Thyroid gland (tissue), 4 donors: ENCODE data around the gene ALOX5. TPM values are rescaled to one million over a fixed set of nuclear protein-coding genes. Genes with fewer than 3 reads are reported as not detected.

Experiments
- DNase-seq, 2 donors: peaks; one replicate each; pipeline ENCODE4 v3.0.0-alpha.2; 2019
- H3K27ac ChIP-seq, 3 donors: fragments of 200-600 bp; sonication (generic); 1 replicate in 2 of 3; 2 replicates in 1 of 3; pipeline ENCODE4 v1.5.1; 2016 to 2019; ENCODE audit warnings: mild to moderate bottlenecking in 1 of 3, moderate library complexity in 1 of 3
- H3K27me3 ChIP-seq: fragments of 200-600 bp; sonication (generic); one replicate; pipeline ENCODE4 v1.5.1; 2019
- H3K36me3 ChIP-seq, 2 donors: fragments of 200-600 bp; sonication (generic); one replicate each; pipeline ENCODE4 v1.5.1; 2016 to 2019
- H3K4me1 ChIP-seq, 2 donors: fragments of 200-600 bp; sonication (generic); one replicate each; pipeline ENCODE4 v1.5.1; 2017 to 2019
- H3K4me3 ChIP-seq, 3 donors: fragments of 200-600 bp; sonication (generic); replicated peaks in 1 of 3; 1 replicate in 2 of 3; 2 replicates in 1 of 3; pipeline ENCODE4 v1.5.1; 2016; ENCODE audit warnings: mild to moderate bottlenecking in 1 of 3
- H3K9me3 ChIP-seq: fragments of 200-600 bp; sonication (generic); one replicate; pipeline ENCODE4 v1.5.1; 2017
- POLR2A ChIP-seq, 2 donors: fragments of 450-650 bp; IDR thresholded peaks; one replicate each; pipeline ENCODE4 v1.6.1; 2017; ENCODE audit warnings: antibody characterized with exemption in 2 of 2, mild to moderate bottlenecking in 2 of 2, moderate library complexity in 1 of 2
- WGBS, 2 donors: methylation state at CpG; one replicate each; pipeline ENCODE4 v1.1.5; 2017; 5-methylcytosine and 5-hydroxymethylcytosine counted together
- intact Hi-C: fragments of 100-400 bp; cut with DNase I; formaldehyde crosslinking; loops from one replicate; pipeline ENCODE4 v1.15.1; 2023
- total RNA-seq, 4 donors: library from RNA; depleted of rRNA; stranded (reverse); fragments of >200 nt; gene quantifications; one replicate each; pipeline ENCODE4 v1.2.3, GENCODE V29; 2016
- TF ChIP-seq, protein P1 (sequence below), 6 experiments: fragments of 200-600 bp in 3 of 6; fragments of 450-650 bp in 3 of 6; sonication (generic) in 3 of 6; IDR thresholded peaks; one replicate each; pipeline ENCODE4 v1.5.1; 2016 to 2019; ENCODE audit warnings: antibody characterized with exemption in 6 of 6, mild to moderate bottlenecking in 2 of 6, inconsistent platforms in 1 of 6, moderate library complexity in 1 of 6

ALOX5 gene
- total RNA-seq, 4 donors from 2014 or later, result 4.1 to 28.2 (median 10.3) TPM

DNA sequence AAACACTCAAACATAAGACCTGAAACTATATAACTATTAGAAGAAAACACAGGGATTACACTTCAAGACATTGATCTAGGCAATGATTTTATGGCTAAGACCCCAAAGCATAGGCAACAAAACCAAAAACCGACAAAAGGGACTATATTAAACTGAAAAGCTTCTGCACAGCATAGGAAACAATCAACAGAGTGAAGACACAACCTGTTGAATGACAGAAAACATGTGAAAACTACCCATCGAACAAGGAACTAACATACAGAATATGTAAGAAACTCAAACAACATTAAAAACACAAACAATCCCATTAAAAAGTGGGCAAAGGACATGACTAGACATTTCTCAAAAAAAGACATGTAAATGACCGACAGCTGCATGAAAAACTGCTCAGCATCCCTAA lies 109.0 kb downstream of the ALOX5 start:
- TF ChIP-seq POLR2A (IDR thresholded peaks at IDR 0.05), result no peak
- TF ChIP-seq, protein P1, sequence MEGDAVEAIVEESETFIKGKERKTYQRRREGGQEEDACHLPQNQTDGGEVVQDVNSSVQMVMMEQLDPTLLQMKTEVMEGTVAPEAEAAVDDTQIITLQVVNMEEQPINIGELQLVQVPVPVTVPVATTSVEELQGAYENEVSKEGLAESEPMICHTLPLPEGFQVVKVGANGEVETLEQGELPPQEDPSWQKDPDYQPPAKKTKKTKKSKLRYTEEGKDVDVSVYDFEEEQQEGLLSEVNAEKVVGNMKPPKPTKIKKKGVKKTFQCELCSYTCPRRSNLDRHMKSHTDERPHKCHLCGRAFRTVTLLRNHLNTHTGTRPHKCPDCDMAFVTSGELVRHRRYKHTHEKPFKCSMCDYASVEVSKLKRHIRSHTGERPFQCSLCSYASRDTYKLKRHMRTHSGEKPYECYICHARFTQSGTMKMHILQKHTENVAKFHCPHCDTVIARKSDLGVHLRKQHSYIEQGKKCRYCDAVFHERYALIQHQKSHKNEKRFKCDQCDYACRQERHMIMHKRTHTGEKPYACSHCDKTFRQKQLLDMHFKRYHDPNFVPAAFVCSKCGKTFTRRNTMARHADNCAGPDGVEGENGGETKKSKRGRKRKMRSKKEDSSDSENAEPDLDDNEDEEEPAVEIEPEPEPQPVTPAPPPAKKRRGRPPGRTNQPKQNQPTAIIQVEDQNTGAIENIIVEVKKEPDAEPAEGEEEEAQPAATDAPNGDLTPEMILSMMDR (IDR thresholded peaks at IDR 0.05), result no peak
- no peak overlapping the region for H3K4me3 ChIP-seq
- WGBS, 2 donors, result 92 to 97% methylated on average over 3 of the region's 3 CpGs
- H3K27ac ChIP-seq, result no peak overlapping the region
- intact Hi-C loops, result no loop called here
- no peaks in the 10 kb centered on the region for H3K4me1 ChIP-seq
- H3K36me3 ChIP-seq, result no peaks in the 10 kb centered on the region
- H3K27me3 ChIP-seq, result no peaks in the 10 kb centered on the region
- no peaks in the 10 kb centered on the region for H3K9me3 ChIP-seq
- DNase-seq, result no peak

DNA sequence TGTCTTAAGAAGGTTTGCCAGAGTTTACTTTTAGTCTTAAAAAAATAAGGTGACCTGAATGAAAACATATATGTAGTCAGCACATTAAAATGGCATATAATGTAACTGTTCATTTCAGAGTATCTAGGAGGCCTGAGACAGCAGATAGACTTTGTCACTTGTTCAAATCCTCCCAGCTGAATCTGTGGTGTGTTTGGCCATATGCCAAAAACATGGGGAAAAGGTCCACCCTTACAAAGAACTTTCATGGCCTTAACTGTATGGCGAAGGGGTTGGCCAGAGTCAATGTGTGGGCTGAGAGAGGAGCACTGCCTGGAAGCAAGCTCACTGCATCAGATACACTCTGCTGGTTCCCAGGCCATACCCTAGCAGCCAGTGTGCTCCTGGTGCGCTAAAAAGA lies 113.7 kb downstream of the ALOX5 start:
- TF ChIP-seq, protein P1 (IDR thresholded peaks at IDR 0.05), result no peak
- no peak for TF ChIP-seq POLR2A (IDR thresholded peaks at IDR 0.05)
- Histone ChIP-seq H3K4me1 (no peaks in the 10 kb centered on the region), H3K36me3 (no peaks in the 10 kb centered on the region), H3K27me3 (no peaks in the 10 kb centered on the region), H3K4me3 (no peak overlapping the region), H3K9me3 (no peaks in the 10 kb centered on the region), H3K27ac (no peak overlapping the region)
- intact Hi-C loops, result no loop called here
- WGBS, 2 donors, result 95 to 96% methylated on average over 2 of the region's 2 CpGs
- no peak for DNase-seq

DNA sequence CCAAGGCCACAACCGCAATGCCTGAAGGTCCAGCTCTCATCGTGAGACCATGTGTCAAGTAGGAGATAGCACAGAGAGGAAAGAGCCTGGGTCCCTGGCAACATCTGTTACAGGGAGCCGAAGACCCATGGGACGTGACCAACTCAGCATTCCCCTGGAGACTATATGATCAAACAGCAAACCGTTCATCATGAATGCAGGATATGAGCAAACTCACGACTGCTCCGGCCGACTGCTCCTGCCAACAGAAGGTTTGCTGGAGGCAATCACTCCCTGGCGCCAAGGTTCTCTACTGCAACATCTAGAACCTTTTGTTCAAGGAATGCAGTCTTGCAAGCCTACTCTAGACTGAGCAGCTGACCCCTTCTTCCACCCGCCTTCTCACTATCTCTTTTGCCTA lies 114.3 kb downstream of the ALOX5 start:
- WGBS, 2 donors, result 95 to 96% methylated on average over 10 of the region's 10 CpGs
- TF ChIP-seq POLR2A (IDR thresholded peaks at IDR 0.05), result no peak
- TF ChIP-seq, protein P1 (IDR thresholded peaks at IDR 0.05), result no peak

DNA sequence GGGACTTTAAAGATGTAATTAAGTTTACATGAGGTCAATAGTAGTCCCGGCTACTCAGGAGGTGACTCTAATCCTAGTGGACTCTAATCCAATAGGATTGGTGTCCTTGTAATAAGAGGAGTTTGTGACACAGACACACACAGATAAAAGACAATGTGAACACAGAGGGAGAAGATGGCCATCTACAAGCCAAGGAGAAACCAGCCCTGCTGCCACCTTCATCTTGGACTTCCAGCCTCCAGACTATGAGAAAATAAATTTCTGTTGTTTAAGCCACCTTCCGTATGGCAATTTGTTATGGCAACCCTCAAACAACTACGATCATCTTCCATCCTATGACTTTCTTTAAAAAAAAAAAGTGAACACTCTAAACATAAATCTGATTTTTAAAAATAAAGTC lies 116.3 kb downstream of the ALOX5 start:
- intact Hi-C loops, result no loop called here
- TF ChIP-seq, protein P1 (IDR thresholded peaks at IDR 0.05), result no peak
- TF ChIP-seq POLR2A (IDR thresholded peaks at IDR 0.05), result no peak
- Histone ChIP-seq H3K27ac (no peak overlapping the region), H3K9me3 (no peaks in the 10 kb centered on the region), H3K36me3 (no peaks in the 10 kb centered on the region), H3K4me1 (no peaks in the 10 kb centered on the region), H3K4me3 (no peak overlapping the region), H3K27me3 (no peaks in the 10 kb centered on the region)
- no peak for DNase-seq
- WGBS, 2 donors, result 97 to 99% methylated on average over 3 of the region's 3 CpGs

More for the DNA sequence above, 114.3 kb downstream of the ALOX5 start:
- intact Hi-C loops, result no loop called here
- Histone ChIP-seq H3K36me3 (no peaks in the 10 kb centered on the region), H3K27me3 (no peaks in the 10 kb centered on the region), H3K4me1 (no peaks in the 10 kb centered on the region), H3K9me3 (no peaks in the 10 kb centered on the region), H3K4me3 (no peak overlapping the region), H3K27ac (no peak overlapping the region)
- DNase-seq, result no peak

DNA sequence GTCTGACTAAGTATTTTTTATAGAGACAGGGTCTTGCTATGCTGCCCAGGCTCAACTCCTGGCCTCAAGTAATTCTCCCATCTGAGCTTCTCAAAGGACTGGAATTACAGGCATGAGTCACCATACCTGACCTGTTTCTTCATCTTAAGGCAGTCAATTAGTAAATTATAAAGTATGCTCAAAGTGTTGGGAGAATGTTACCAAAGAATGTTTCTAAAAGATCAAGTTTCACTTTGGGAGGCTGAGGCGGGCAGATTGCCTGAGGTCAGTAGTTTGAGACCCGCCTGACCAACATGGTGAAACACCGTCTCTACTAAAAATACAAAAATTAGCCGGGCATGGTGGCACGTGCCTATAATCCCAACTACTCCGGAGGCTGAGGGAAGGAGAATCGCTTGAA lies 117.0 kb downstream of the ALOX5 start:
- H3K27me3 ChIP-seq, result no peaks in the 10 kb centered on the region
- WGBS, 2 donors, result 82 to 98% methylated on average over 7 of the region's 7 CpGs
- no peak overlapping the region for H3K4me3 ChIP-seq
- H3K4me1 ChIP-seq, result no peaks in the 10 kb centered on the region
- TF ChIP-seq, protein P1 (IDR thresholded peaks at IDR 0.05), result no peak
- TF ChIP-seq POLR2A (IDR thresholded peaks at IDR 0.05), result no peak
- no peaks in the 10 kb centered on the region for H3K9me3 ChIP-seq
- no peak overlapping the region for H3K27ac ChIP-seq
- no peaks in the 10 kb centered on the region for H3K36me3 ChIP-seq
- intact Hi-C loops, result no loop called here
- DNase-seq, result no peak

Other genes starting within 250 kb of the ALOX5 start
- not detected for gene OR13A1, start 58.6 kb upstream of the ALOX5 start, total RNA-seq